Loucy (cell line): ENCODE results near the gene PRRX2.

ENCODE experiments used
- H2AFZ ChIP-seq: fragments of 200-600 bp; sonication (generic); 2 replicates; pipeline ENCODE4 v1.6.0; 2016; ENCODE audit warnings: antibody characterized with exemption, mild to moderate bottlenecking, low read length, moderate library complexity
- H3F3A ChIP-seq: fragments of 200-600 bp; 2 replicates; pipeline ENCODE4 v1.6.0; 2016; ENCODE audit warnings: antibody characterized with exemption, low read depth, mild to moderate bottlenecking
- H3K27me3 ChIP-seq: fragments of 200-600 bp; sonication (generic); 2 replicates; pipeline ENCODE4 v1.6.1; 2014; ENCODE audit warnings: low read length, mild to moderate bottlenecking; ENCODE audit not compliant: insufficient read depth, poor library complexity, severe bottlenecking
- H3K36me3 ChIP-seq: fragments of 200-600 bp; sonication (generic); 2 replicates; pipeline ENCODE4 v1.6.1; 2016; ENCODE audit warnings: low read length; ENCODE audit not compliant: insufficient read depth
- H3K4me1 ChIP-seq: fragments of 200-600 bp; sonication (generic); 2 replicates; pipeline ENCODE4 v1.5.1; 2014; ENCODE audit warnings: low read length, mild to moderate bottlenecking; ENCODE audit not compliant: insufficient read depth, poor library complexity, severe bottlenecking
- H3K4me2 ChIP-seq: fragments of 200-600 bp; sonication (generic); 2 replicates; pipeline ENCODE4 v1.6.0; 2014; ENCODE audit warnings: antibody characterized with exemption, low read length, low read depth, mild to moderate bottlenecking; ENCODE audit not compliant: poor library complexity, severe bottlenecking
- H3K4me3 ChIP-seq: fragments of 200-600 bp; sonication (generic); 2 replicates; pipeline ENCODE4 v1.5.1; 2014; ENCODE audit warnings: low read length, mild to moderate bottlenecking, mixed read lengths; ENCODE audit not compliant: poor library complexity, severe bottlenecking
- H3K79me2 ChIP-seq: fragments of 200-600 bp; sonication (generic); 2 replicates; pipeline ENCODE4 v1.6.1; 2014; ENCODE audit warnings: low read length; ENCODE audit not compliant: insufficient read depth
- H3K9ac ChIP-seq: fragments of 200-600 bp; sonication (generic); 2 replicates; pipeline ENCODE4 v1.6.0; 2014; ENCODE audit warnings: mild to moderate bottlenecking, low read depth, low read length, moderate library complexity; ENCODE audit not compliant: poor library complexity, severe bottlenecking
- H3K9me2 ChIP-seq: fragments of 200-600 bp; sonication (generic); replicated peaks from 2 replicates; pipeline ENCODE4 v1.6.1; 2016; ENCODE audit warnings: low read depth, low read length, mixed read lengths
- H3K9me3 ChIP-seq: fragments of 200-600 bp; sonication (generic); 2 replicates; pipeline ENCODE4 v1.6.1; 2014; ENCODE audit warnings: mild to moderate bottlenecking, antibody characterized with exemption, low read length, low read depth; ENCODE audit not compliant: insufficient read depth
- H4K20me1 ChIP-seq: fragments of 200-600 bp; sonication (generic); 2 replicates; pipeline ENCODE4 v1.6.0; 2014; ENCODE audit warnings: antibody characterized with exemption, low read length, mild to moderate bottlenecking; ENCODE audit not compliant: insufficient read depth, poor library complexity, severe bottlenecking
- CTCF ChIP-seq: fragments of 200-600 bp; sonication (generic); conservative IDR thresholded peaks from 2 replicates; pipeline ENCODE4 v1.5.1; 2014; ENCODE audit warnings: mild to moderate bottlenecking, antibody characterized with exemption, low read length
- EZH2phosphoT487 ChIP-seq: fragments of 200-600 bp; IDR thresholded peaks from 2 replicates; pipeline ENCODE4 v1.6.1; 2018; ENCODE audit warnings: antibody characterized with exemption, mild to moderate bottlenecking, moderate library complexity, borderline replicate concordance

Gene PRRX2

GRCh38 chr9:129765764-129766317, 100.4 kb downstream of the PRRX2 start:
- no peaks in the 10 kb centered on the region for H3K27me3 ChIP-seq
- H2AFZ ChIP-seq = no peak overlapping the region

GRCh38 chr9:129768486-129768885, 103.0 kb downstream of the PRRX2 start:
- no peak overlapping the region for H3K9ac ChIP-seq
- H3K79me2 ChIP-seq = no peaks in the 10 kb centered on the region
- no peaks in the 10 kb centered on the region for H3K9me2 ChIP-seq
- no peaks in the 10 kb centered on the region for H3K4me1 ChIP-seq
- no peak for TF ChIP-seq CTCF
- no peak for TF ChIP-seq EZH2phosphoT487
- H3K36me3 ChIP-seq = no peaks in the 10 kb centered on the region
- H3K4me3 ChIP-seq = no peak overlapping the region
- no peaks in the 10 kb centered on the region for H3K27me3 ChIP-seq
- no peaks in the 10 kb centered on the region for H4K20me1 ChIP-seq
- no peaks in the 10 kb centered on the region for H3F3A ChIP-seq
- H2AFZ ChIP-seq = no peak overlapping the region
- no peak overlapping the region for H3K4me2 ChIP-seq
- H3K9me3 ChIP-seq = no peaks in the 10 kb centered on the region

More at GRCh38 chr9:129765764-129766317, 100.4 kb downstream of the PRRX2 start:
- Histone ChIP-seq H3K79me2 (no peaks in the 10 kb centered on the region), H3K9ac (no peak overlapping the region), H3K4me2 (no peak overlapping the region), H3K4me1 (no peaks in the 10 kb centered on the region), H4K20me1 (no peaks in the 10 kb centered on the region), H3F3A (no peaks in the 10 kb centered on the region), H3K36me3 (no peaks in the 10 kb centered on the region), H3K9me2 (no peaks in the 10 kb centered on the region), H3K9me3 (no peaks in the 10 kb centered on the region), H3K4me3 (no peak overlapping the region)
- TF ChIP-seq EZH2phosphoT487 (no peak), CTCF (no peak)

GRCh38 chr9:129769669-129770068, 104.2 kb downstream of the PRRX2 start:
- H3K79me2 ChIP-seq = no peaks in the 10 kb centered on the region
- no peak overlapping the region for H3K4me2 ChIP-seq
- TF ChIP-seq CTCF (no peak), EZH2phosphoT487 (no peak)
- H4K20me1 ChIP-seq = no peaks in the 10 kb centered on the region
- H2AFZ ChIP-seq = no peak overlapping the region
- no peaks in the 10 kb centered on the region for H3F3A ChIP-seq
- H3K4me3 ChIP-seq = no peak overlapping the region
- no peaks in the 10 kb centered on the region for H3K9me3 ChIP-seq
- H3K9me2 ChIP-seq = no peaks in the 10 kb centered on the region
- no peak overlapping the region for H3K9ac ChIP-seq
- no peaks in the 10 kb centered on the region for H3K4me1 ChIP-seq
- no peaks in the 10 kb centered on the region for H3K36me3 ChIP-seq
- no peaks in the 10 kb centered on the region for H3K27me3 ChIP-seq
